Choroid plexus epithelial cell (primary cell): Measurements from ENCODE around the gene PLK5.
"Not testable (repeated sequence)": the region's sequence is repeated elsewhere in the genome, so short reads cannot be mapped to it uniquely, and the experiment has no call there.

Source experiments
- DNase-seq: peaks from one replicate; pipeline ENCODE4 v3.0.0-alpha.2; 2010; ENCODE audit warnings: low read depth
- H3K4me3 ChIP-seq: 2 replicates; pipeline ENCODE4 v1.5.1; 2011; ENCODE audit warnings: low read depth, mild to moderate bottlenecking, control low read depth, low read length, moderate library complexity
- TF ChIP-seq, protein P1 (sequence below): conservative IDR thresholded peaks from 2 replicates; pipeline ENCODE4 v1.5.1; 2011; ENCODE audit warnings: low read depth, mild to moderate bottlenecking, control low read depth, inconsistent platforms, low read length, moderate library complexity

Gene PLK5

GRCh38 chr19:1518471-1518870, 5.4 kb upstream of the PLK5 start:
- H3K4me3 ChIP-seq: no peak overlapping the region
- TF ChIP-seq, protein P1, sequence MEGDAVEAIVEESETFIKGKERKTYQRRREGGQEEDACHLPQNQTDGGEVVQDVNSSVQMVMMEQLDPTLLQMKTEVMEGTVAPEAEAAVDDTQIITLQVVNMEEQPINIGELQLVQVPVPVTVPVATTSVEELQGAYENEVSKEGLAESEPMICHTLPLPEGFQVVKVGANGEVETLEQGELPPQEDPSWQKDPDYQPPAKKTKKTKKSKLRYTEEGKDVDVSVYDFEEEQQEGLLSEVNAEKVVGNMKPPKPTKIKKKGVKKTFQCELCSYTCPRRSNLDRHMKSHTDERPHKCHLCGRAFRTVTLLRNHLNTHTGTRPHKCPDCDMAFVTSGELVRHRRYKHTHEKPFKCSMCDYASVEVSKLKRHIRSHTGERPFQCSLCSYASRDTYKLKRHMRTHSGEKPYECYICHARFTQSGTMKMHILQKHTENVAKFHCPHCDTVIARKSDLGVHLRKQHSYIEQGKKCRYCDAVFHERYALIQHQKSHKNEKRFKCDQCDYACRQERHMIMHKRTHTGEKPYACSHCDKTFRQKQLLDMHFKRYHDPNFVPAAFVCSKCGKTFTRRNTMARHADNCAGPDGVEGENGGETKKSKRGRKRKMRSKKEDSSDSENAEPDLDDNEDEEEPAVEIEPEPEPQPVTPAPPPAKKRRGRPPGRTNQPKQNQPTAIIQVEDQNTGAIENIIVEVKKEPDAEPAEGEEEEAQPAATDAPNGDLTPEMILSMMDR: no peak
- DNase-seq: no peak

GRCh38 chr19:1519802-1520201, 4.1 kb upstream of the PLK5 start:
- DNase-seq, H3K4me3 ChIP-seq: not testable (repeated sequence)

- TF ChIP-seq, protein P1: no peak
- no peak overlapping the region for H3K4me3 ChIP-seq
- DNase-seq: no peak
Measured at GRCh38 chr19:1520203-1520780, 3.6 kb upstream of the PLK5 start.

- H3K4me3 ChIP-seq: no peak overlapping the region
- DNase-seq: no peak
- TF ChIP-seq, protein P1: no peak
Measured at GRCh38 chr19:1521636-1522035, 2.2 kb upstream of the PLK5 start.

- DNase-seq: no peak
- no peak overlapping the region for H3K4me3 ChIP-seq
- TF ChIP-seq, protein P1: no peak
Measured at GRCh38 chr19:1522061-1522460, 1.8 kb upstream of the PLK5 start.

DNA sequence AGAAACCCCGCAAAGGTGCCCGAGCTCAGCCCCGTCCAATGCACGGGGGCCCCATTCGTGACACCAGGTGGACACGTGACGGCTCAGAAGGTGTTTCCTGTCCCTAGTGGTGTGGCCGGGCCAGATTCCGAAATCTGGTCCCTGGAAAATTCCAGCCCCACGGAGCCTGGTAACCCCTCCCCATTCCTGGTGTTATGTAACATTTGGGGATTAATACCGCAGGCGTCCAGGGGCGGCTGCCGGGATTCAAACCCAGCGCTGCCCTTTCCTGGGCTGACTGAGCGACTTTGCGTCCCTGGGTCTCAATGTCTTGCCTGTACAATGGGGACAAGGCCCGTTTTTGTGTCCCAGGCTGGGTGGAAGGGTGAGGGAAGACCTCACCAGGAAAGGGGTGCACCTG, 1.0 kb upstream of the PLK5 start:
- no peak overlapping the region for H3K4me3 ChIP-seq
- TF ChIP-seq, protein P1: no peak
- no peak for DNase-seq

DNA sequence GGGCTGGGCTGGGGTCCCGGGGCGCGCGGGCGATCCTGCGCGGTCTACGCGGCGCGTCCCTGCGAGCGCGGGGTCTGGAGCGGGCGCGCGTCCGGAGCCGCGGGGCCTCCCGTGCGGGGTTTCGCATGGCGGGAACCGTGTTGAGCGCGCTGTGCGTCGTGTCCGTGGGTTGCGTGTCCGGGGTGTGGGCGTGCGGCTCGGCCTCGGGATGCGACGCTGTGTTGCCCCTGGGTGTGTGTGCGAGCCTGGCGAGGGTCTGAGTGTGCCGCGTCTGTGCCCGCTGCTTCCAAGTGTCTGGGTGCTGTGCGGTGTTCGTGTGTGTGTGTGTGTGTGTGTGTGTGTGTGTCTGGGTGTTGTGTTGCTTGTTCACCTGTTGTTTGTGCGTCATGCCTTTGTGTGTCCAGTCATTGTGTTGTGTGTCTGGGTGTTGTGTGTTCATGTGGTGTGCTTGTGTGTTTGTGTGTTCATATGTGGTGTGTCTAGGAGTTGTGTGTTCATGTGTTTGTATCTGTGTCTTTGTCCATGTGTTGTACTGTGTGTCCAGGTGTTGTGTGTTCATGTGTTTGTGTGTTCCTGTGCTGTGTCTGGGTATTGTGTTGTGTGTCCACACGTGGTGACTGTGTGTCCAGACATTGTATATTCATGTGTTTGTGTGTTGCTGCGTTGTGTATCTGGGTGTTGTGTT, 552 bp downstream of the PLK5 start:
- H3K4me3 ChIP-seq: no peak overlapping the region
- TF ChIP-seq, protein P1: no peak

More for the DNA sequence above, 552 bp downstream of the PLK5 start:
- no peak for DNase-seq
